GM12891 (cell line): ENCODE measurements around the gene ZNF287.

ENCODE experiments used
- DNase-seq: peaks from one replicate; pipeline ENCODE4 v3.0.0; 2011; ENCODE audit warnings: low spot score; ENCODE audit not compliant: insufficient read length
- FAIRE-seq: peaks from 2 replicates; lab custom pipeline; 2011; peaks lifted over from hg19 to GRCh38; lab: Jason Lieb, UNC
- PAX5 ChIP-seq: IDR thresholded peaks from 2 replicates; pipeline ENCODE4 v1.6.1; 2011; ENCODE audit warnings: low read length, moderate library complexity, mild to moderate bottlenecking; ENCODE audit not compliant: insufficient read depth, severe bottlenecking
- POLR2A ChIP-seq: IDR thresholded peaks from 2 replicates; pipeline ENCODE4 v1.6.1; 2011; ENCODE audit warnings: low read depth, low read length, control low read depth
- POLR2AphosphoS5 ChIP-seq: IDR thresholded peaks from 2 replicates; pipeline ENCODE4 v1.6.1; 2011; ENCODE audit warnings: low read depth, low read length, control low read depth
- POU2F2 ChIP-seq: IDR thresholded peaks from 2 replicates; pipeline ENCODE4 v1.6.1; 2011; ENCODE audit warnings: low read depth, mild to moderate bottlenecking, control low read depth, low read length, moderate library complexity
- SPI1 ChIP-seq: IDR thresholded peaks from 2 replicates; pipeline ENCODE4 v1.6.1; 2011; ENCODE audit warnings: low read depth, low read length, control low read depth
- TAF1 ChIP-seq: IDR thresholded peaks from 2 replicates; pipeline ENCODE4 v1.6.1; 2011; ENCODE audit warnings: low read depth, low read length, control low read depth

The ZNF287 gene

GRCh38 chr17:16517477-16517876, 51.5 kb downstream of the ZNF287 start:
- no peak for FAIRE-seq
- TF ChIP-seq POLR2A (no peak), PAX5 (no peak)

GRCh38 chr17:16516594-16517051, 52.4 kb downstream of the ZNF287 start:
- DNase-seq, result no peak
- FAIRE-seq, result no peak
- no peak for TF ChIP-seq POLR2A
- TF ChIP-seq SPI1, result no peak

More at GRCh38 chr17:16517477-16517876, 51.5 kb downstream of the ZNF287 start:
- no peak for DNase-seq

GRCh38 chr17:16515933-16516332, 53.1 kb downstream of the ZNF287 start:
- no peak for DNase-seq
- TF ChIP-seq TAF1 (no peak), POLR2AphosphoS5 (no peak), POLR2A (no peak)
- FAIRE-seq, result no peak

GRCh38 chr17:16513873-16514272, 55.1 kb downstream of the ZNF287 start:
- FAIRE-seq, result no peak
- DNase-seq, result no peak
- TF ChIP-seq TAF1 (no peak), POU2F2 (no peak), PAX5 (no peak), SPI1 (no peak), POLR2A (no peak), POLR2AphosphoS5 (no peak)

GRCh38 chr17:16512011-16512410, 57.0 kb downstream of the ZNF287 start:
- TF ChIP-seq SPI1, result peak; percentile 42; the same call in 1 of the 2 replicates
- TF ChIP-seq PAX5, result no peak
- DNase-seq (no peak), FAIRE-seq (no peak)

- FAIRE-seq (no peak), DNase-seq (no peak)
- TF ChIP-seq POLR2A (no peak), PAX5 (no peak), SPI1 (no peak), TAF1 (no peak), POLR2AphosphoS5 (no peak), POU2F2 (no peak)
These were observed 57.4 kb downstream of the ZNF287 start for GRCh38 chr17:16511593-16511992.

GRCh38 chr17:16507918-16508533, 61.0 kb downstream of the ZNF287 start:
- TF ChIP-seq TAF1 (no peak), PAX5 (no peak)
- FAIRE-seq (no peak), DNase-seq (no peak)

GRCh38 chr17:16506188-16506587, 62.8 kb downstream of the ZNF287 start:
- no peak for TF ChIP-seq TAF1
- no peak for TF ChIP-seq PAX5
- TF ChIP-seq SPI1, result no peak
- TF ChIP-seq POLR2A, result no peak
- no peak for TF ChIP-seq POLR2AphosphoS5
- no peak for TF ChIP-seq POU2F2
- no peak for DNase-seq
- no peak for FAIRE-seq

GRCh38 chr17:16504984-16505383, 64.0 kb downstream of the ZNF287 start:
- TF ChIP-seq POLR2A (no peak), POLR2AphosphoS5 (no peak), PAX5 (no peak), TAF1 (no peak), POU2F2 (no peak)
- no peak for FAIRE-seq
- no peak for DNase-seq
